ENCODE measurements around the gene RHBDL3.

GRCh38 chr17:32275060-32276042 is 9.7 kb downstream of the RHBDL3 start:
- TF ChIP-seq CTCF (IDR thresholded peaks at IDR 0.05) (no peak), EZH2 (IDR thresholded peaks at IDR 0.05; ENCODE audit: borderline replicate concordance, insufficient read depth, low read depth, low read length, poor library complexity, severe bottlenecking) (no peak)

Data from B cell (primary cell).